Left kidney (tissue), 2 donors: ENCODE results near the gene PCIF1. TPM values are rescaled to one million over a fixed set of nuclear protein-coding genes. Genes with fewer than 3 reads are reported as not detected.
"Not testable (repeated sequence)": the region's sequence is repeated elsewhere in the genome, so short reads cannot be mapped to it uniquely, and the experiment has no call there.

ENCODE experiments used
- DNase-seq: peaks from one replicate; pipeline ENCODE4 v3.0.0-alpha.2; 2013
- polyA plus RNA-seq: library from polyadenylated mRNA; unstranded; fragments of 120-200 nt; gene quantifications from one replicate; pipeline ENCODE4 v1.2.1, GENCODE V29; 2013; ENCODE audit not compliant: insufficient read length

Gene PCIF1
- polyA plus RNA-seq, 1 donor: 44.9 TPM

- no peak for DNase-seq
Observed at GRCh38 chr20:45965169-45966002, 30.9 kb downstream of the PCIF1 start.

DNA sequence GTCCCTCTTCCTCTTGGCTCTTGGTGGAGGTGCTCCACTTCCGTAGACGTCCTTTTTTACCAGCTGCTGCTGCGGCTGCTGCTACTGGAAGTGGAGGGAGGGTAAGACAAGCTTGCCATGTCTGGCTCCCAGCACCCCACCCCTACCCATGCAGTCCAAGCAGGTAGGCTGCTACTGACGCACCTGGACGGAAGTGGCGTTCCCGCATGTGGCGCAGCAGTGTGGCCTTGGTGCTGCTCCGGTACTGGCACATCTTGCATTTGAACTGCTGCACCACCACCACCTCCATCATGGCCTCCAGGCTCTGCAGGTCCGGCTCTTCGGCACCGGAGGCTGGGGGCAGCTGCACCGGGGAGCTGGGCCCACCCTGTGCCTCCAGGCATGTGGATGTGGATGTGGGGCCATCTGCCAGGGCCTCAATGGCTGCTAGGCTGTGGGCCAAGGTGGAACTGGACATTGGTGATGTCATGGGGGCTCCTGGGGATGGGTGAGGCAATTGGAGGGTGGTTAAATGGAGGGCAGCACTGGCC lies 33.1 kb downstream of the PCIF1 start:
- no peak for DNase-seq

DNA sequence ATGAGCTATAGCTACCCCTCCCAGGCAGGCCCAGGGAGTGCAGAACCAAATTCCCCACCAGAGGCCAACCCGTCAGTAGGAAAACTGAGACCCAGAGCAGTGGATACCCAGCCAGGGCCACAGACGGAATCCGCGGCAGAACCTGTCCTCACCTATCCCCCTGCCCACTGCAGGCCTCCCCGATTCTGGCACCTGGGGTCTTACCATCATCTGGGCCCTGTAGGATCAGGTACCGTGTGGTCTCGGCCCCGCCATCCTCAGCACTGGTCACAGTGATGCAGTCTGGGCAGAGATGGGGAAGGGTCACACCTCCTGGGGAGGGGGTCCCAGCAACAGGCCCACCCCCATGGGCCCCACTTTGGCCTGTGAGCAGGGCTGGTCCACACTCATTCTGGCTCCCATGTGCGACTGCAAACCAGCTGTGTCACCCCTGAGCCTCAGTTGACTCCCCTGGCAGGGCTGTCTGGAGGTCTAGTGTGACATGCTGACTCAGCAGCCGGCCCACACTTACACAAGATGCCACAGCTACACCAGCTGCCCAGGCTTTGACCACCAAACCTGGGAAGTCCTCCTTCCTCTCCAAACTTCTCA lies 33.7 kb downstream of the PCIF1 start:
- no peak for DNase-seq

DNA sequence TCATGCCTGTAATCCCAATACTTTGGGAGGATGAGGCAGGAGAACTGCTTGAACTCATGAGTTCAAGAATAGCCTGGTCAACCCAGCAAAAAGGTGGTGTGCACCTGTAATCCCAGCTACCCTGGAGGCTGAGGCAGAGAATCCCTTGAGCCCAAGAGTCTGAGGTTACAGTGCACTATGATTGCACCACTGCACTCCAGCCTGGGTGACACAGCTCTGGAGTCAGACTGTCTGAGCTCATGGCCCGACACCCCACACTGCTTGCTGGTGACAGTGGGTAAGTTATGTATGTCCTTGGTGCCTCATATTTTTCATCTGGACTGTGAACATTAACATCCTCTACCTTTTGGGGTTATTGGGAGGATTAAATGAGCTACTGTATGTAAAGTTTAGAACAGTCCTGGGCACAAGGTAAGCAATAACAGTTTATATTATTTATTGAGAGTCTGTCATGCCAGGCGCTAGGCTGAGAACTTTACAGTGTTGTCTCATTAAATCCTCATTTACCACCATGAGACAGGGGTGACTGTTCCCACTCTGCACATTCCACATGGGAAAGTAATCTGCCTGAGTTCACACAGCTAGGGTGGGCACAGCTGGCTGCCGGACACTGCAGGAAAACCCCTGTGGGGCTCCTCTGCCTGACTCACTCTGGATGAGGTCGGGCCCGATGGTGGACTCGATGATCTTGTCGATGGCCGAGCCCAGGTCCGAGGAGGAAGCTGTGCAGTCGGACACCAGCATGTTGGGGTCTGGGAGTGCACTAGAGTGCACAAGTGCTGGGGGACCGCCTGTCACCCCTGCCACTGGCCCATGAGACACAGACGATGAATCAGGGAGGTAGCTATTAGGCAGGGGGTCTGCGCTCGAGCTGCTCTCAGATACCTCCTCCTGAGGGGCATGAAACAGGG lies 34.6 kb downstream of the PCIF1 start:
- DNase-seq: no peak

DNA sequence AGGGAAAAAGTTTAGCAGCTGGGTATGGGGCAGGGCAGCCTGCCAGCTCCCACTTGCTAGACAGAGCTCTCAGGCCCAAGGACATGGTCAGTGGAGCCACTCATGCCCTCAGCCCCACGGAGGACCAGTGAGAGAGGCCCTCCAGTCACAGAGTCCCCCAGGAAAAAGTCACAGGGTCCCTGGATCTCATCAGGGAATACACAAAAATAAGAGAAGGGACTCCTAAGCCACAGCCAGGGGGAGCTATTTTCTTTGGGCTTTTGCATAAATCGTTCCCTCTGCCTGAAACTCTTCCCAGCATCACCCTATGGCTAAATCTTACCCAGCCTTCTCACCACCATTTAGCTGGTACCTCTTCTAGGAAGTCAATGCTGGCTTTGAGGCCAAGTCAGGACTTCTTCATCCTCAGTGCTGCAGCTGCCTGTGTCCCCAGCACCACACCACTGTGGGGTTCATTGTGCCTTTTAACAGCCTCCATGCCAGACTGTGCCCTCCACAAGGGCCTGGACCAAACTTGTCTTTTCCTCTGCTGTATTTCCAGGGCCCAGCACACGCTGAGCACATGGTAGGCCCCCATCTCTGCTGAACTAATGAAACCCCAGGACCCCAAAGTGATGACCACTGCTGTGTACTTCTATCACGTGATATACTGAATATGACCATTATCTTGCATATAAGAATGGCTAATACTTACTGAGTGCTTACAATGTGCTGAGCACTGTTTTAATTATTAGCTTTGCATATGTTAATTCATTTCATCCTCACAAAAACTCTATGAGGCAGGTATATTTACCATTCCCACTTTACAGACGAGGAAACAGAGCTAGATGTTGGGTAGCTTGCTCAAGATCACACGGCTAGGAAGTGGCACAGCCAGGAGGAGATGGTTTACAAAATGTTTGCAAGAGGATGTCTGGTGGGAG lies 35.5 kb downstream of the PCIF1 start:
- peak; percentile 31 for DNase-seq

GRCh38 chr20:45970646-45971424 lies 36.4 kb downstream of the PCIF1 start:
- no peak for DNase-seq

DNA sequence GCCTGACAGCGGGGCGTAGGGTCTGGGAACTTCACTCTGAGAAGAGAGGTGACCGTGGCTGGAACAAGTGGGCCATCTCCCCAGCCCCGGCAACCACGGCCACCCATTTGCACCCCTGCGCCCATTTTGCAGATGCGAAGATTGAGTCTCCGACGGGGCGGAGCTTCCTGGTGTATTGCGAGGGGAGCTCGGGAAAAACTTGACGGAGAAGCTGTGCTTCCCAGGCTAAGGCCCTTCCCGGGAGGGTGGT lies 36.9 kb downstream of the PCIF1 start:
- no peak for DNase-seq

- DNase-seq: peak; percentile 96
Observed at GRCh38 chr20:45971675-45972499, 37.4 kb downstream of the PCIF1 start, which contains the start of gene ZNF335. ZNF335 (minus strand) TSS chr20:45972203; CDS start chr20:45971410, 793 bp downstream.

GRCh38 chr20:45972500-45973183 lies 38.2 kb downstream of the PCIF1 start:
- DNase-seq: no peak

DNA sequence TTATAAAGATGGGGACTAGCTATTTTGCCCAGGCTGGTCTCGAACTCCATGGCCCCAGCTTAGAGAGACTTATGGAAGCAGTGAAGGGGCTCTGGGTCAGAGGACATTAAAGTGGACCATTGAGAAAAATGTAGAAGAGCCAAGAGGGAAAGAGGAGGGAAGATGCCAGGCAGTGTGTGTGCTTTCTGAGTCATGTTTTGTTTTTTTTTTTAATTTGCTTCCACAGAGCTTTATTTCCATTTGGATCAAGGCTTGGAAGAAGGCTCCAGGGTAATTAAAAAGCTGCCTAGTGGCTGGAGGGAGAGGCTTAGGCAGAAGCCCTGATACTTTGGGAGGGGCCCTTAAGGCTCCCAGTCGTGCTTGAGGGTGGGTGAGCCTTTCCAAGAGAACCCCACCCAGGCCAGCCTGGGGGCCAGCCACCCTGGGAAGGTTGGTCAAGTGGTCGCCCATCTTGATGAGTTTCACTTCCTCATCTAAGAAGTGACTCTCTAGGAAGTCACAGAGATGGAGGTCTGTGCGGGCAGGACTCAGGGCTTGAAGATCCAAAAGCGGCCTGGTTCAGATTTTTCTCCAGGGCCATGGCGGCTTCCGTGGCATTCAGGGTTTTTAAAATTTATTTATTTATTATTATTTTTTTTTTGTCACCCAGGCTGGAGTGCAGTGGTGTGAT lies 40.5 kb downstream of the PCIF1 start:
- no peak for DNase-seq

- no peak for DNase-seq
Observed at GRCh38 chr20:45975686-45976085, 41.2 kb downstream of the PCIF1 start.

GRCh38 chr20:45976086-45976485 lies 41.6 kb downstream of the PCIF1 start:
- DNase-seq: no peak

GRCh38 chr20:45981261-45981660 lies 46.8 kb downstream of the PCIF1 start:
- DNase-seq: no peak

DNA sequence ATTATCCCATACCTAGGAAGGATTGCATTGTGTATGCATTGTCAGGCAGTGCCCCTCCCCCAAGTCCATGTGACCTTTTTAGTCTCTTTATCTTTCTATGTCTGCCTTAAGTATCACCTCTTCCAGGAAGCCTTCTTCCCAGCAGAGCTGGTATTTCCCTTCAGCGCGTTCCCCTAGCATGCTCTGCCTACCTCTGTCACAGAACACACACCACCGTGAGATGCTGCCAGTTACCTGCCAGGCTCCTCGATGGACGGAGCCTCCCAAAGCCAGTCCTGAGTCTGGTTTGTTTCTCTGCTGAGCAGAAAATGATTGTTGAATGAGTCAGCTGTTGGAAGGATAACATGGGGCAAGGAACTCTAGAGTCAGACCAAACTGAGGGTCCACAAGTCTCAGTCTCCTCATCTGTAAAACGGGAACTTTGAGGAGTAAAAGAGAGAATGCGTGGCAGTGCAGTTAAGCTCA lies 48.8 kb downstream of the PCIF1 start:
- DNase-seq: no peak

- DNase-seq: no peak
Observed at GRCh38 chr20:45985573-45985972, 51.1 kb downstream of the PCIF1 start.

- DNase-seq: peak; percentile 42
Observed at GRCh38 chr20:45987108-45987780, 52.8 kb downstream of the PCIF1 start.

DNA sequence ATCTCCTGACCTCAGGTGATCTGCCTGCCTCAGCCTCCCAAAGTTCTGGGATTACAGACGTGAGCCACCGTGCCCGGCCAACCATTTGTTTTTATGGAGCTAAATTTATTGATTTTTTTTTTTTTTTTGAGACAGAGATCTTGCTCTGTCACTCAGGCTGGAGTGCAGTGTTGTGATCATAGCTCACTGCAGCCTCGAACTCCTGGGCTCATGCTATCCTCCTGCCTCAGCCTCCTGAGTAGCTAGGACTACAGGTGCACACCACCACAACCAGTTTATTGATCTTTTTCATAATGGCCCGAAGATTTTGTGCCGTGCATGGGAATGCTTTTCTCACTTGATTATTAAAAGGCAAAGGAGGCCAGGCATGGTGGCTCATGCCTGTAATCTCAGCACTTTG lies 54.3 kb downstream of the PCIF1 start:
- DNase-seq: not testable (repeated sequence)

GRCh38 chr20:45991616-45992015 lies 57.1 kb downstream of the PCIF1 start:
- DNase-seq: no peak
